Stimulated activated CD4-positive, alpha-beta T cell treated with anti-CD3 and anti-CD28 coated beads, Interleukin-1b, Interleukin-23, amount 100 ng/mL, for 1 hour (primary cell): ENCODE measurements around the gene LPAR2.
A peak's percentile ranks its signal among the peaks of the same experiment; 100 is the strongest.
"Not testable (repeated sequence)": the region's sequence is repeated elsewhere in the genome, so short reads cannot be mapped to it uniquely, and the experiment has no call there.

Experiments
- DNase-seq, 2 donors: peaks; one replicate each; pipeline ENCODE4 v3.0.0-alpha.2; 2020; ENCODE audit warnings: low read depth in 2 of 2

The LPAR2 gene

DNA sequence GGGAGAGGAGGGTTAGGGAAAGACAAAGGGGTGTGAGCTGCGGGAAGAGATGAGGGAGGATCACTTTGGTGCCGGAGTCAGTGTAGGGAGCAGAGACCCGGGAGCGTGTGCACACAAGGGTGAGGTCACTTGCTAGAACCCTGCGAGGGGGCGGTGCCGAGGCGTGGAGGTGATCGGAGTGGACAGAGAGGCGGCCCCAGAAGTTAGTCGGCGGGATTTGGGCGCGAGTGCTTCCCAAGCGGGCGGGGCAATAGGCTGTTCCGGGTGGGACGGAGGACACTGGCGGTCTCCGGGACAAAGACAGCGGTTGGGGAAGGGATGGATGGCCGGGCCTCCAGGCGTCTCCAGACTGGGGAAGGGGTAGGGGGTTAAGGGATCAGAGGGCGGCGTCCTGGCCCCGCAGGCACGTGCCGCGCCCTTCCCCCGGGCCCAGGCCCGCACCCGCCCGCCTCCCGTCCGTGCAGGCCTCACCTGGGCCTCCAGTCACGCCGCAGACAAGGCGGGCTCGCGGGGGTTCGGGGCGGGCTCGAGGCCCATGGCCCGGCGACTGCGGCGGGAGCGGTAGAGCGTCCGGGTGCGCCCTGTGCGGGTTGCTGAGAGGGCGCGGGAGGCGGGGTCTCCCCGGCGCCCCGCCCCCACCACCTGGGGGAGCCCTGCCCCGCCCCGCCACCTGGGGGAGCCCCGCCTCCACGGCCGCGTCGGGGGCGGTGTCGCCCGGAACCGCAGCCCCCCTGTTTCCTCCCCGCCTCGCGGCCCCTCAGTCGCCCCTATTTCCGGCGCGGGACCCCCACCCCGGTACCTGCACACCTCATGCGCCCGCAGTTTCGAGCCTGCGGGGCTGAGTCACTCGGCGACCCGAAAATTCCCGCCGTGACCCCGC is at the start of gene LPAR2:
TSS of gene LPAR2 (minus strand) at position 600 of the 880 bp plus-strand sequence. CDS start 945 bp downstream, outside the sequence.
- peak; percentile 56 to 68 for DNase-seq

DNA sequence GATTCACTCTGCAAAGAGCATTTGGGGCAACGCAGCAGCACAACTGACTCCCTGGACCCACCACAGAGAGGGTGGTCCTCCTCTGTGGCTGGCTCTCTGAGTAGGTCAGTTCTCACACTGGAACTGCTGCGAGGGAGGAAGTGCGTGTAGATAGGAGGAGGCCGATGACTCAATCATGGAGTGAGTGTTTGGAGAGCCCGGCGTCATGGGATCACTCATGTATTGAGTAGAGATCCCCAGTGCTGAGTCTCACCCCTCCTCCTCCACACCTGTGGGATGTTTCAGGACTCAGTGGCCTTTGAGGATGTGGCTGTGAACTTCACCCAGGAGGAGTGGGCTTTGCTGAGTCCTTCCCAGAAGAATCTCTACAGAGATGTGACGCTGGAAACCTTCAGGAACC is 49.6 kb upstream of the LPAR2 start:
- DNase-seq: no peak

DNA sequence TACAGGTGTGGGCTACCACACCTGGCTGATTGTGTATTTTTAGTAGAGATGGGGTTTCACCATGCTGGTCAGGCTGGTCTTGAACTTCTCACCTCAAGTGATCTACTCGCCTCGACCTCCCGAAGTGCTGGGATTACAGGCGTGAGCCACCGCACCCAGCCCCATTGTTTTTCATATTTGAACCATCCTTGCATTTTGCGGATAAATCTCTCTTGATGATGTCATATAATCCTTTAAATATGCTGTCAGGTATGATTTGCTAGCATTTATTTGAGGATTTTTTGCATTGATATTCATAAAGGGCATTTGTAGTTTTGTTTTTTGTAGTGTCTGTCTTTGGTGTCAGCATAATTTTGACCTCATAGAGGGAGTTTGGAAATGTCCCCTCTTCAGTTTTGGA is 46.3 kb upstream of the LPAR2 start:
- no peak for DNase-seq

DNA sequence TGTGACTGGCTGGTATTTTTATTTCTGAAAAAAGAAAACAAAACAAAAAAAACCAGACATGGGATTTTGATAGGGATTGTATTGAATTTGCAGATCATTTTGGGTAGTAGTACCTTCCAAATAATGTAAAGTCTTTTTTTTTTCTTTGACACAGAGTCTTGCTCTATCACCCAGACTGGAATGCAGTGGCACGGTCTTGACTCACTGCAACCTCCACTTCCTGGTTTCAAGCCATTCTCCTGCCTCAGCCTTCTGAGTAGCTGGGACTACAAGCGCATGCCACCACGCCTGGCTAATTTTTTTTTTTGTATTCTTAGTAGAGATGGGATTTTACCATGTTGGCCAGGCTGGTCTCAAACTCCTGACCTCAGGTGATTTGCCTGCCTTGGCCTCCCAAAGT is 44.8 kb upstream of the LPAR2 start:
- DNase-seq: no peak

- DNase-seq: no peak
Observed at GRCh38 chr19:19670070-19670551, 42.1 kb upstream of the LPAR2 start.

GRCh38 chr19:19668230-19669012 is 40.4 kb upstream of the LPAR2 start, which contains the start of gene ZNF101:
TSS of gene ZNF101 (plus strand) at chr19:19668839. CDS start at chr19:19668964, 125 bp downstream.
- peak; percentile 84 to 88 for DNase-seq

DNA sequence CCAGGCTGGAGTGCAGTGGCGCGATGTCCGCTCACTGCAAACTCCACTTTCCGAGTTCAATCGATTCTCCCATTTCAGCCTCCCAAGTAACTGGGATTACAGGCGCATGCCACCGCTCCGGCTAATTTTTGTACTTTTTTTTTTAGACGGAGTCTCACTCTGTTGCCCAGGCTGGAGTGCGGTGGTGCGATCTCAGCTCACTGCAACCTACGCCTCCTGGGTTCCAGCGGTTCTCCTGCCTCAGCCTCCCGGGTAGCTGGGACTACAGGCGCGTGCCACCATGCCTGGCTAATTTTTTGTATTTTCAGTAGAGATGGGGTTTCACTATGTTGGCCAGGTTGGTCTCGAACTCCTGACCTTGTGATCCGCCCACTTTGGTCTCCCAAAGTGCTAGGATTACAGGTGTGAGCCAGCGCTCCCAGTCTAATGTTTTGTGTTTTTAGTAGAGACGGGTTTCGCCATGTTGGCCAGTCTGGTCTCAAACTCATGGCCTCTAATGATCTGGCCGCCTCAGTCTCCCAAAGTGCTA is 37.5 kb upstream of the LPAR2 start:
- not testable (repeated sequence) for DNase-seq

- DNase-seq: peak; percentile 76 to 86
Observed at GRCh38 chr19:19663256-19664120, 35.5 kb upstream of the LPAR2 start, which contains the start of gene ATP13A1. TSS of gene ATP13A1 (minus strand) at chr19:19663676. CDS start at chr19:19663666, 10 bp downstream.

- no peak for DNase-seq
Observed at GRCh38 chr19:19662871-19663255, 34.8 kb upstream of the LPAR2 start.

DNA sequence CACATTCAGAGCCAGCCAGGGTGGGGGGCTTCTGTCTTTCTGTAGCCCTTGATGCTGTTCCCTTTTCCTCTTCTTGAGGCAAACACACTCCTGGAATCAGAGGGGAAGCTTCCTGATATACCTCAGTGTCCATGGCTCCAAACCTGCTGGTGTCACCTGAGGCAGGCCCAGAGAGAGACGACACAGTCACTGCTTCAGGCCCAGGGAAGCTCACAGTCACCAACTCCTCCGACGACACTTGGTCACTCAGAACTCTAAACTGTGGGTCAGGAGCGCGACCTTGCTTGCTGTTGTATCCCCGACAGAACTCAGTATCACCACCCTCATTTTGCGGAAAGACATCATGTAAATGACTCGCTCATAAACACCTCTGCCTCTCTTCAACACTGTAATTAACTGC is 34.3 kb upstream of the LPAR2 start:
- no peak for DNase-seq

GRCh38 chr19:19661675-19662251 is 33.7 kb upstream of the LPAR2 start:
- no peak for DNase-seq

GRCh38 chr19:19661141-19661674 is 33.2 kb upstream of the LPAR2 start:
- DNase-seq: no peak

- no peak for DNase-seq
Observed at GRCh38 chr19:19659646-19660245, 31.7 kb upstream of the LPAR2 start.

DNA sequence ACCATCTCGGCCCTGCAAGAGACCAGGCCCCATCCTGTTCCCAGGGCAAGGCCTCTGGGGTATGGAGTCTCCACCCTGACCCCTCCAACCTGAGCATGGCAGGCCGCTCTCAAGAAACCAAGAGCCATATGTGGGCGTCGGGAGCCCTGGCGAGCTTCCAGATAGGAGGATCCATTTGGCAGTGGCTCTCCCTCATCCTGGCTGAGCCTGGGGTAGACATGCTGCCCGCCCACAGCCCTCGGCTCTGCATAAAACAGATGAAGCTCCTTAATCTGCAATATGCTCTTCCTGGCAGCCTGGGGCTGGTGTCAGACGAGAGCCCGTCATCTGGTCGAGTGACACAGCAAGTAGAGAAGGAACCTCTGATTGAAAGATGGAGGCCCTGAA is 29.4 kb upstream of the LPAR2 start:
- no peak for DNase-seq

DNA sequence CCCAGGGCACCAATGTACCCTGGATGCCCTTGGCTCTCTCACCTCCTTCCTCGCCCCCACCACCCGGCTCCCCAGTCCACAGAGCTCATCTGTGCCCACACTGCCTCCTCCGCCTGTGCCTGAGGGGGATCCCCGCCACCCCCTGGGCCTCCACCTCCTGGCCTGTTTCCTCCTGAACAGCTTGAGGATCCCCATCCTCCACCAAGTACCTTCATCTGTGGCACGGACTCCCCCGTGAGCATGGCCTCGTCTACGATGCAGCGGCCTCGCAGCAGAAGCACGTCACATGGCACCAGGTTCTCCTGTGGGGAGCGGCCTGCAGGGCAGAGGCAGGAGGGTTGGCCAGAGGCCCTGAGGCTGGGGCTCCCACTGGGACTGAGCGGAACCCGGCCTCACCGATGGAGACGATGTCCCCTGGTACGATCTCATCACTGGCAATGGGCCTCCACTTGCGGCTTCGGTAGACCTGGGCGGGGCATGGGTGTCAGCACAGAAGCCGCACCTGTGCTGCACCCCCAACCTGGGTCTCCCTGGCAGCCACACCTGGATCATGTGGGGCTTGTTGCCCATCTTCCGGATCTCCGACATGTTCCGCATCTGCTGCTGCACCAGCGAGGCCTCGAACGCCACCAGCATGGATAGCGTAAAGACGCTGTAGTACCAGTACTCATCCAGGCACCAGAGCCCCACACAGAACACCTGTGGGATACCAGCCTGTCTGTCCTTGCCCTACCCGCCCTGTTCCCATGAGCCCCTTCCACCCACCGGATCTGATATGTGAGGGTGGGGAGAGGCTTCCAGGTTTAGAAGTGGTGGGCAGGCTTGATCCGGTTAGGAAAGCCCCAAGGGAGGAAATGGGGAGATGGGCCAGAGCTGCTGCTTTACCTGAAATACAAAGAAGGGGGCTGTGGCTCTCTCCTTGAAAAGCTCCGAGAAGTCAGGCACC is 28.7 kb upstream of the LPAR2 start:
- no peak for DNase-seq

DNA sequence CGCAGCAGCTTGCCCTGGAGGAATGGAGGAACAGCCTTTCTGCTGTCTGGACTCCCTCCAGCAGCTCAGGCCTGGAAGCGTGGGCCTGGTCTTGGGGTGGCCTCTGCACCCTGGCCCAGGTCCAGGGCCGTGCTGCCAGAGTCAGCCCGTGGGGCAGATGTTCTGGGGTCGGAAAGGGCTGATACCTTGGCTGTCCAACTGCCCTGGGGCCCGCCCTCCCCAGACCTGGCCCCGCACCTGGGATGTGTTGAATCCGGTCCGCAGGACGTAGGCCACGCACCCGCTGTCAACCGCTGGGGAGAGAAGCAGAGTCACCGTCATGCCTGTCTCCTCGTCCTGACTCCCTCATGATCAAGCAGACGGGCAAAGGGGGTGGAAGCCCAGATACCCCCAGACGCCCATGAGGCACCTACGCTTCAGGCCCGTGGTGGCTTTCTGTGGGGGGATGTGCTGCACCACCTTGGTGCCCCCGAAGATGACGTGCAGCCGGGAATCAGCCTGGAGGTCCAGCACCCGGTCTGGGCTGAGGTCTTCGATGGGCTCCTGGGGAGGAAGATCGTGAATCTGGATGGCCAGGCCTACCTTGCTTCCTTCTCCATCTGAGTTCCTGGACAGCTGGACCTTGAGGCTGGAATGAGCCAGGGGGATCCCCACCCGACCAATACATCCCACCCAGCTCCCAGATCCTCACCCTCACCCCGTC is 27.8 kb upstream of the LPAR2 start:
- DNase-seq: no peak

DNA sequence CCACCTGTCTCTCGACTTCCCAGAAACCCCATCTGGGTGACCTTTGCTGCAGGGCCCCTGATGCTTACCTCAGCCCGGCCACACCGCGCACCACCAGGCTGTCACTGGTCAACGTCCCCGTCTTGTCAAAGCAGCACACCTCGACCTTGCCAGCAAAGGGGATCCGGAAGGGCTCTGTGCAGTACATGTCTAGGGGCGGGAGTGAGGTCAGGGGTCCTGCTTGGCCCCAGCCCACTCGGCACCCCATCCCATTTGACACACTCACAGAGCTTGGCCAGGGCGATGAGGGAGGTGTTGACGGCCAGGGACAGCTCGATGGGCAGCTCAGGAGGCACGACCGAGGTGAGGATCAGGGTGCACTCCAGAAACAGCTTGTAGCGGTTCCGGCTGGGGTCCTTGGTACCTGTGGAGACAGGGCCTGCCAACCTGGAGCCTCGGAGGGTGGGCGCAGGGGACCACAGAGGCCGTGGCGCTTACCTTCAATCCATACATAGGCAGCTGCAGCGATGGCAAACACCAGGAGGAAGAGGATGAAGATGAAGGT is 27.1 kb upstream of the LPAR2 start:
- no peak for DNase-seq

GRCh38 chr19:19654441-19654840 is 26.4 kb upstream of the LPAR2 start:
- DNase-seq: no peak
